ENCODE data around the gene ARPC4.

The ARPC4 gene

DNA sequence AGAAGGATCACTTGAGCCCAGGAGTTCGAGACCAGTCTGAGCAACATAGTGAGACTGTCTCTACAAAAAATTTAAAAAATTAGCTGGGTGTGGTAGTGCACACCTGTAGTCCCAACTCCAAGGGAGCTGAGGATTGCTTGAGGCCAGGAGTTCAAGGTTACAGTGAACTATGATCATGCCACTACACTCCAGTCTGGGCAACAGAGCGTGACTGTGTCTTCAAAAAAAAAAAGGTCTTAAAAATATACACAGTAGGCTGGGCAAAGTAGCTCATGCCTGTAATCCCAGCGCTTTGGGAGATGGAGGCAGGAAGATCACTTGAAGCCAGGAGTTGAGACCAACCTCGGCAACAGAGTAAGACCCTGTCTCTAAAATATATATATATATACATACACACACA, 12.0 kb upstream of the ARPC4 start:
- Histone ChIP-seq H3K27me3 (replicated peaks; ENCODE audit: insufficient read depth, low read length) (no peaks in the 10 kb centered on the region), H3K9ac (ENCODE audit: low read length) (no peak overlapping the region), H3K36me3 (replicated peaks; ENCODE audit: insufficient read depth, low read length) (0 out of 2 replicates have a peak, but pooled peaks cover 2% of the 10 kb centered on the region), H3K4me1 (ENCODE audit: low read length) (no peaks in the 10 kb centered on the region), H3K4me3 (ENCODE audit: low read length) (no peak overlapping the region), H2AFZ (ENCODE audit: low read length) (no peak overlapping the region), H3K9me3 (replicated peaks; ENCODE audit: insufficient read depth, low read length) (no peaks in the 10 kb centered on the region), H3K4me2 (ENCODE audit: low read depth, low read length) (no peak overlapping the region), H3K27ac (ENCODE audit: low read length) (no peak overlapping the region), H4K20me1 (ENCODE audit: insufficient read depth, low read length) (no peaks in the 10 kb centered on the region), H3K79me2 (ENCODE audit: low read length) (no peaks in the 10 kb centered on the region), H3F3A (ENCODE audit: insufficient read depth, low read length) (no peaks in the 10 kb centered on the region), H3K9me2 (replicated peaks; ENCODE audit: insufficient read depth, low read length) (no peaks in the 10 kb centered on the region)
- no peak for TF ChIP-seq EZH2phosphoT487 (IDR thresholded peaks at IDR 0.05; ENCODE audit: low read length)
- TF ChIP-seq EZH2 (optimal IDR thresholded peaks at IDR 0.05; ENCODE audit: low read depth, low read length) = no peak
- TF ChIP-seq, protein P1, sequence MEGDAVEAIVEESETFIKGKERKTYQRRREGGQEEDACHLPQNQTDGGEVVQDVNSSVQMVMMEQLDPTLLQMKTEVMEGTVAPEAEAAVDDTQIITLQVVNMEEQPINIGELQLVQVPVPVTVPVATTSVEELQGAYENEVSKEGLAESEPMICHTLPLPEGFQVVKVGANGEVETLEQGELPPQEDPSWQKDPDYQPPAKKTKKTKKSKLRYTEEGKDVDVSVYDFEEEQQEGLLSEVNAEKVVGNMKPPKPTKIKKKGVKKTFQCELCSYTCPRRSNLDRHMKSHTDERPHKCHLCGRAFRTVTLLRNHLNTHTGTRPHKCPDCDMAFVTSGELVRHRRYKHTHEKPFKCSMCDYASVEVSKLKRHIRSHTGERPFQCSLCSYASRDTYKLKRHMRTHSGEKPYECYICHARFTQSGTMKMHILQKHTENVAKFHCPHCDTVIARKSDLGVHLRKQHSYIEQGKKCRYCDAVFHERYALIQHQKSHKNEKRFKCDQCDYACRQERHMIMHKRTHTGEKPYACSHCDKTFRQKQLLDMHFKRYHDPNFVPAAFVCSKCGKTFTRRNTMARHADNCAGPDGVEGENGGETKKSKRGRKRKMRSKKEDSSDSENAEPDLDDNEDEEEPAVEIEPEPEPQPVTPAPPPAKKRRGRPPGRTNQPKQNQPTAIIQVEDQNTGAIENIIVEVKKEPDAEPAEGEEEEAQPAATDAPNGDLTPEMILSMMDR (IDR thresholded peaks at IDR 0.05; ENCODE audit: low read length) = no peak
- no peak for DNase-seq

- H3K4me2 ChIP-seq (ENCODE audit: low read depth, low read length) = no peak overlapping the region
- H3K9ac ChIP-seq (ENCODE audit: low read length) = no peak overlapping the region
- H3K4me1 ChIP-seq (ENCODE audit: low read length) = no peaks in the 10 kb centered on the region
These were observed 11.3 kb upstream of the ARPC4 start for GRCh38 chr3:9781551-9781950.

GRCh38 chr3:9781978-9782603, 10.8 kb upstream of the ARPC4 start:
- Histone ChIP-seq H3F3A (ENCODE audit: insufficient read depth, low read length) (no peaks in the 10 kb centered on the region), H3K9me3 (replicated peaks; ENCODE audit: insufficient read depth, low read length) (no peaks in the 10 kb centered on the region), H3K27me3 (replicated peaks; ENCODE audit: insufficient read depth, low read length) (no peaks in the 10 kb centered on the region), H3K79me2 (ENCODE audit: low read length) (no peaks in the 10 kb centered on the region), H3K27ac (ENCODE audit: low read length) (no peak overlapping the region), H3K9me2 (replicated peaks; ENCODE audit: insufficient read depth, low read length) (no peaks in the 10 kb centered on the region), H3K9ac (ENCODE audit: low read length) (no peak overlapping the region), H3K36me3 (replicated peaks; ENCODE audit: insufficient read depth, low read length) (0 out of 2 replicates have a peak, but pooled peaks cover 2% of the 10 kb centered on the region), H3K4me1 (ENCODE audit: low read length) (no peaks in the 10 kb centered on the region), H4K20me1 (ENCODE audit: insufficient read depth, low read length) (no peaks in the 10 kb centered on the region), H3K4me2 (ENCODE audit: low read depth, low read length) (no peak overlapping the region), H2AFZ (ENCODE audit: low read length) (no peak overlapping the region), H3K4me3 (ENCODE audit: low read length) (no peak overlapping the region)
- DNase-seq = no peak
- no peak for TF ChIP-seq EZH2phosphoT487 (IDR thresholded peaks at IDR 0.05; ENCODE audit: low read length)
- TF ChIP-seq EZH2 (optimal IDR thresholded peaks at IDR 0.05; ENCODE audit: low read depth, low read length) = no peak
- TF ChIP-seq, protein P1 (IDR thresholded peaks at IDR 0.05; ENCODE audit: low read length) = no peak

More at GRCh38 chr3:9781551-9781950, 11.3 kb upstream of the ARPC4 start:
- no peaks in the 10 kb centered on the region for H3K9me3 ChIP-seq (replicated peaks; ENCODE audit: insufficient read depth, low read length)
- H3K79me2 ChIP-seq (ENCODE audit: low read length) = no peaks in the 10 kb centered on the region
- no peaks in the 10 kb centered on the region for H4K20me1 ChIP-seq (ENCODE audit: insufficient read depth, low read length)
- no peaks in the 10 kb centered on the region for H3F3A ChIP-seq (ENCODE audit: insufficient read depth, low read length)
- no peak overlapping the region for H2AFZ ChIP-seq (ENCODE audit: low read length)
- DNase-seq = no peak
- TF ChIP-seq EZH2phosphoT487 (IDR thresholded peaks at IDR 0.05; ENCODE audit: low read length) (no peak), EZH2 (optimal IDR thresholded peaks at IDR 0.05; ENCODE audit: low read depth, low read length) (no peak)
- TF ChIP-seq, protein P1 (IDR thresholded peaks at IDR 0.05; ENCODE audit: low read length) = no peak
- no peaks in the 10 kb centered on the region for H3K27me3 ChIP-seq (replicated peaks; ENCODE audit: insufficient read depth, low read length)
- no peak overlapping the region for H3K27ac ChIP-seq (ENCODE audit: low read length)
- H3K9me2 ChIP-seq (replicated peaks; ENCODE audit: insufficient read depth, low read length) = no peaks in the 10 kb centered on the region
- H3K4me3 ChIP-seq (ENCODE audit: low read length) = no peak overlapping the region
- 0 out of 2 replicates have a peak, but pooled peaks cover 2% of the 10 kb centered on the region for H3K36me3 ChIP-seq (replicated peaks; ENCODE audit: insufficient read depth, low read length)

All from MM.1S (cell line).